GM18526 (cell line): ENCODE data around the gene DUSP16.

Experiments
- POLR2A ChIP-seq: IDR thresholded peaks from 3 replicates; pipeline ENCODE4 v1.6.1; 2011; ENCODE audit not compliant: insufficient read length; ENCODE audit errors: extremely low read depth

DUSP16 gene

DNA sequence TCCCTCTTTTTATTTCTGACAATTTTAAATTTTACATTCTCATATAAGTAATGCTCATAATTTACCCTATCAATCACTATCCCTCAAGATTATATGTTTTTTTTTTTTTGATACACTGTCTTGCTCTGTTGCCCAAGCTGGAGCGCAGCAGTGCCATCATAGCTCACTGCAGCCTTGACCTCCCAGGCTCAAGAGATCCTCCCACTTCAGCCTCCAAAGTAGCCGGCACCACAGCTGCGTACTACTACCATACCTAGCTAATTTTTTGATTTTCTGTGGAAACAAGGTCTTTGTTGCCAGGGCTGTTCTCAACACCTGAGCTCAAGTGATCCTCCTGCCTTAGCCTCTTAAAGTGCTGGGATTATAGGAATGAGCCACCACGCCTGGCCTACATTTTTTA lies 4.4 kb downstream of the DUSP16 start:
- TF ChIP-seq POLR2A, result no peak

DNA sequence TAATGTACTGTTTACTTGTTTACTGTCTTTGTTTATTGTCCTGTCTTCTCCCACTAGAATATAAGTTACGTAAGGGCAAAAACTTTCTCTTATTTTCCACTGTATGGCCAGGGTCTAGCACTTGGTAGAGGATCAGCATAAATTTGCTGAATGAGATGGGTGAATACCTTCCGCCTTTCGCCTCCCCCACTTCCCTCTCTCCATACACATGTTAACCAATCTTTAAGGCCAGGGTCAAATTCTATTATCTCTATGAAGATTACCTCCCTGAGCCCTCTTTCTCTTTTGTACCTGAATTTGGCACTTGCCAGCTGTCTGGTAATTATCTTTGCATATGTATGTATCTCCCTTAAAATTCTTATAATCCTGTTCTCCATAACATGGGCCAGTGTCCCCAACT lies 4.9 kb downstream of the DUSP16 start:
- TF ChIP-seq POLR2A, result no peak

DNA sequence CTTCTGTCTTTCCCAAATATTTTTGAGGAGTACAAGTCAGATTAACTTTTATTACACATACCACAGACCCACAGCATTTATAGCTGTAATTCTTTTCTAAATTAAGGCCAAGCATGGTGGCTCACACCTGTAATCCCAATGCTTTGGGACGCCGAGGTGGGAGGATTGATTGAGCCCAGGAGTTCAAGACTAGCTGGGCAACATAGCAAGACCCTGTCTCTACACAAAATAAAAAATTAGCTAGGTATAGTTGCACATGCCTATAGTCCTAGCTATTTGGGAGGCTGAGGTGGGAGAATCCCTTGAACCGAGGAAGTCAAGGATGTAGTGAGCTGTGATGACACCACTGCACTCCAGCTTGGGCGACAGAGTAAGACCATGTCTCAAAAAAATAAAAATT lies 7.0 kb downstream of the DUSP16 start:
- no peak for TF ChIP-seq POLR2A

DNA sequence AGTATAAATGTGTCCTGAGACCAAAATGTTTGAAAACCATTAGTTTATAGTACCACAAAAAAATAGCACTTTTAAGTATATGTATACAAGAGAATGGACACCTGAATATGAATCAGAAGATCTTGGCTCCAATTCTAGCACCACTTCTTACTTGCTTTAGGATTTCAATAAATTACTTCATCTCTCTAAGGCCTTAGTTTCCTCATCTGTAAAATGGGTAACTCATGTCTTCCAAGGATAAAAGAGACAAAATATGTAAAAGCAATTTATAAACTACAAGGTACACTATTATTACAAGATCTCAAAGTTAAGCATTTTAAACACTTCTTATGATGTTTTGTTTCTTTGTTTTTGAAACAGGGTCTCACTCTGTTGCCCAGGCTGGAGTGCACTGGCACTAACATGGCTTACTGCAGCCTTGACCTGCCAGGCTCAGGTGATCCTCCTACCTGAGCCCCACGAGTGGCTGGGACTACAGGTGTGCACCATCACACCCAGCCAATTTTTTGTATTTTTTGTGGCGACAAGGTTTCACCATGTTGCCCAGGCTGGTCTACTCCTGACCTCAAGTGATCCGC lies 9.4 kb downstream of the DUSP16 start:
- no peak for TF ChIP-seq POLR2A

DNA sequence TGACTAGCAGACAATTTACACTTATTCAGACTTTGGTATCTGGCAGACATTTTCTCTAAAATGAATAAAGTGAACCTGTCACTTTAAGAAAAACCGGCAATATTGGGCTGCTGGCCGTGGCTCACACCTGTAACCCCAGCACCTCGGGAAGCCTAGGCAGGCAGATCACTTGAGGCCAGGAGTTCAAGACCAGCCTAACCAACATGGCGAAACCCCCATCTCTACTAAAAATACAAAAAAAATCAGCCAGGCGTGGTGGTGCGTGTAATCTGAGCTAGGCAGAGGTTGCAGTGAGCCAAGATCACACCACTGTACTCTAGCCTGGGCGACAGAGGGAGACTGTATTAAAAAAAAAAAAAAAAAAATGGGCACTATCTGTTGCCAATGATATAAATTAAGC lies 11.5 kb downstream of the DUSP16 start:
- TF ChIP-seq POLR2A, result no peak

DNA sequence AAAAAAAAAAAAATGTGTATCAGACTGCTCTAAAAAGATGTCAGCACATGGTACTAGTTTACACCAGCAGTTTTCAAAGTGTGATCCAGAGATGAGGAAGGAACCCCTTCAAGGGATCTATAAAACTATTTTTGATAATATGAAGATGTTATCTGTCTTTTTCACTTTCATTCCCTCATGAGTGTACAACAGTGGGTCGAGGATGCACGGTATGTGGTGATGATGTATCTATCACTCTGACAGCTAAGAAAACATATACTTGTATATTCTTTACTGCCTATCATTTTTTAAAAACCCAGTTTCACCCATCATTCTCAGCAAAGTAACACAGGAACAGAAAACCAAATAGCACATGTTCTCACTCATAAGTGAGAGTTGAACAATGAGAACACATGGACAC lies 12.4 kb downstream of the DUSP16 start:
- no peak for TF ChIP-seq POLR2A

DNA sequence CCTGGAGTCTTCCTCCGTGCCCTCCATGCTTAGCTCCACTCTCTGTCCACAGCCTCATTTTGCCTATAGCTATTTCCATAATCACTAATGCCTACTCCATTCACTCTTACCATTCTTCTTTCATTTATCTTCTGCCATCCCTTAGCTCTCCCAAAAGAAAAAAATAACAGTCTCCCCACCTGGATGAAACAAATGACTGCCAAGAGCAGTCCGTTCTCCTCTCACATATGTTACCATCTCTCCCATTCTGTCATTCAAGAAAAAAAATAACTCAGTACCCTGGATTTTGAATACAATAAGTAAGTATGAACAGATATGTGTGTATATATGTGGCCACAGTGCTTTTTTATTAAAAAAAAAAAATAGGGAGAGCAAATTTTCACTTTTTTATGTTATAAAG lies 13.2 kb downstream of the DUSP16 start:
- TF ChIP-seq POLR2A, result no peak

DNA sequence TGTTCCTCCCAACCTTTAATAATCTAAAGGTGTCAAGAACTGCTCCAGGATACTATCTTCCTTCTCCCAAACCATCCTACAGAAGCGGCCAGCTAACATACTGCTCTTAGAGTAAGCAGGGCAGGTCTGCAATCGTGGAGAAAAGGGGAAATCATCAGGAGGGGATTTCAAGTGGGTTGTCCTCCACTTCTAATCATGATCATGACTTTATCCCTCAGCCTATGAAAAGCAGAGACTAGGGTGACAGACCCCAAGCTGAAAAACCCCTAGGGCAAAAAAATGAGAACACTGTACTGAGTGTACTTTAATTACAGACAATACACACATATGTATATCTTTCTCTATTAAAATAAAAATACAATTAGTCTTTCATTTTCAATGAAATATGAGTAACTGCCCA lies 13.9 kb downstream of the DUSP16 start:
- no peak for TF ChIP-seq POLR2A

DNA sequence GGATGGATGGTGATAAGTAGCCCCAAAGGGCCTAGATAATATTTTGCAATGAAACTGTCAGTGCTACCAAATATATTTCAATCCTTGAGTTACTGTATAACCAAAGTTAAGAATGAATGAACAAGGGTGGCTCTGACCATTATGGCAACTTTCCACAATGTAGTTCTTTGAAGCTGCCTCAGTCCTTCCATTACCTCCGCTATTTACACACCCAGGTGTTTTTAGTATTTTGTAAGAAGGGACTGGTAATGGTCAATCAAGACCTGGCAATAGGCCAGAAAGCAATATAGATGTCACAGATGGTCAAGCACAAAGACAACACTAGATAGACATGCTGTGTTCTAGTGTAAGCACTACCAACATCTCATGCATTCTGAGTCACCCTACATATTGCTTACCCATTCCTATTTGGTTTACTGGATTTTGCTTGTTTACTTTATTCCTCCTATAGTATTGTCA lies 16.3 kb downstream of the DUSP16 start:
- TF ChIP-seq POLR2A, result no peak

DNA sequence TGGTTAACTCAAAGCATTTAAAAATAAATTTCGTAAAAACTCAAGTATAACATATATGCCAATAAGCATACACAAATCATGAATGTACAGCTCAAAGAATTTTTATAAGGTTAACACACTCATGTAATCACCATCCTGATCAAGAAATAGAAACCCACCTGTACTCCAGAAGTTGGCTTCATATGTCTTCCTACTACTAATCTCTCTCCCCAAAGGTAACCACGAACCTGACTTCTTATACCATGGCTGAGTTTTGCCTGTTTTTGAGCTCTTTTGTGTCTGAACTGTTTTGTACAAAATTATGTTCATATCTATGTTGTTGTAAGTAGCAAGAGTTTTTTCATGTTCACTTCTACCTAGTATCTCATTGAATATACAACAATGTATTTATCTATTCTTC lies 18.7 kb downstream of the DUSP16 start:
- TF ChIP-seq POLR2A, result no peak

DNA sequence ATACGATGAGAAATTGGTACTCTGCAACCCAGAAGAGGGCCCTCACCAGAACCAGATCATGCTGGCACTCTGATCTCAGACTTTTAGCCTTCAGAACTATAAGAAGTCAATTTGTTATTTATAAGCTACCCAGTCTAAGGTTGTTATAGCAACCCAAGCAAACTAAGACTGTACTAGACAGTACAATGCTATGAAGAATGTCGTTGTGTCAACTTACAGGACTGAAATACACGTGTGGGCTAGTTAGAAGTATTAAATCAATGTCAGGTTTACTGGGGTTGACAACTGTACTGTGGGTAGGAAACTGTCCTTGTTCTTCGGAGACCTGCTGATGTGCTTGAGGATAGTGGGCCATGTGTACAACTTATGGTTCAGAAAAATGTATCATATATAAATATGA lies 19.7 kb downstream of the DUSP16 start:
- no peak for TF ChIP-seq POLR2A

DNA sequence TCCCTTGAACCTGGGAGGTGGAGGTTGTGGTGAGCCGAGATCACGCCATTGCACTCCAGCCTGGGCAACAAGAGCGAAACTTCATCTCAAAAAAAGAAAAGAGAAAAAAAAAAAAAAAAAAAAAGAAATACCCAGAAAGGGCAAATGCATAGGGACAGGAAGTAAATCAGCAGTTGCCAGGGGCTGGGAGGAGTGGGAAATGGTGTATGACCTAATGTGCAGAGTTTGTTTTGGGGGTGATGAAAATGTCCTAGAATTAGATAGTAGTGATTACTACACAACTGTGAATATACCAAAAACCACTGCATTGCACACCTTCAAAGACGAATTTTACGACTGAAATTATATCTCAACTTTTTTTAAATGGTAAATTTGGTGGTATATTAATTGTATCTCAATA lies 20.4 kb downstream of the DUSP16 start:
- TF ChIP-seq POLR2A, result no peak

DNA sequence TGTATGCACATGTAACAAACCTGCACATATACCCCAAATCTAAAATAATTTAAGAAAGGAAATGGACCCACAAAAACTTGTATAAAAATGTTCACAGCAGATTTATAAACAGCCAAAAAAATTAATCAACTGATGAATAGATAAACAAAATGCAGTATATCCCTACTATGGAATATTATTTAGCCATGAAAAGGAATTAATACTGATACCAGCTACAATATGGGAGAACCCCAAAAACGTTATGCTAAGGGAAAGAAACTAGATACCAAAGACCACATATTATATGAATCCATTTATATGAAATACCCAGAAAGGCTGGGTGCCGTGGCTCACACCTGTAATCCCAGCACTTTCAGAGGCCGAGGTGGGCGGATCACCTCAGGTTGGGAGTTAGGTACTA lies 20.9 kb downstream of the DUSP16 start:
- TF ChIP-seq POLR2A, result no peak

DNA sequence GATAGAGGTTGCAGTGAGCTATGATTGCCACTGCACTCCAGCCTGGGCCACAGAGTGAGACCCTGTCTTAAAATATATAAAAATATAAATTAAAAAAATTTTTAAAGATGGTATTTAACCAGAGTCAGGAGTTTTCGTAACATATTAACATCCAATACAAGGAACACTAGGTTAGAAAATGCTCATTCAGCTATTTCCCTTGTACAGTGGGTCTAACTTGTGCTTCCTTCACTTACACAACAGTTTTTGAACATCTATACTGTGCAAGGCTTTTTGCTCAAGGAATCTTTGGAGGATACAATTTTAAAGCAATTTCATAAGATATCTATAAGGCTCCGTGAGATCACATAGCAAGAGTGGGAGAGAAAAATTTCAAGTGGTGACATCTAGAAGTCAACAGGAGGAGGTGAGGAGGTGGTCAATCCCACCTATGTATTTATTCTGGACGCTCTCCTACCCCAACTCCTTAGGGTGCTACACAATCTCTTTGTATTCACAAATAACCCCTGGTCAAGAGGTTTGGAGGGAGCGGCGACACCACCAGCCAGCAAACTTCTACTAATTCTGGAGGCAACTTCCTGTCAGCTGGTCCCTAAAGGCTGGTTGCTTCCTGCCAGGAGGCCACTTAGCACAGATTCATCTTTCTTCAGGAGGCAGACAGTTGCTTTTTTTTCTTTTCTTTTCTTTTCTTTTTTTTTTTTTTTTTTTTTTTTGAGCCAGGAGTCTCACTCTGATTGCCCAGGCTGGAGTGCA lies 22.2 kb downstream of the DUSP16 start:
- no peak for TF ChIP-seq POLR2A

DNA sequence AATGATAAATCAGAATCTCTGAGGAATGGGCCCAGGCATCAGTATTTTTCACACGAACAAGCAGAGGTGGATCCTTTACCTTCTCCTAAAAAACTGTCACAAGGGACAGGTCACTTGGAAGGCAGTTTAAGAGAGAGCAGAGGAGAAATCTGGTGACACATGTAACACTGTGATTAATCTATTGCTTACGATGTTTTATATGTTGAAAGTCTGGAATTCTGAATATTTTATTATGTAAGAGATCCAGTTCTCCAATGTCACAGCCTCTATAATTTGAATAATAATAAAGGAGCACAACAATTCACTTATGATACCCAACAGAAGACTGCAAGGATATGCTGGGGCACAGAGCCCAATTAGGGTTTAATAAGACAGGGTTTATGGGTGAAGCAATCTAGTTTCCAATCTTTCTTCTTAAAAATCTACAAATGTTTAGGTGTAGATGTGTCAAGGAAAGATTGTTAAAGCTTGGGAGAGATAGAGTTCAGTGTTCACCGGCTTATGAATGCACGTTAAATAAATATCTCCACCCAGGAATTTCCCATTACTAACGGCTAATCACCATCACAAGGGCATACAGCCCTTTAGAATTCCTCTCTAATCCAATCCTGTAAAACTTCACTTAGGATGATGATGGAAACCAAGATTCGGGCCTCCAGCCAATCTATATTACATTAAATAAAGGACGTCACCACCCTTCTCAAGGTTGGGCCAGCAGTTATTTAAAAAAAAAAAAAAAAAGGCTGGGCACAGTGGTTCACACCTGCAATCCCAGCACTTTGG lies 23.4 kb downstream of the DUSP16 start:
- TF ChIP-seq POLR2A, result no peak

DNA sequence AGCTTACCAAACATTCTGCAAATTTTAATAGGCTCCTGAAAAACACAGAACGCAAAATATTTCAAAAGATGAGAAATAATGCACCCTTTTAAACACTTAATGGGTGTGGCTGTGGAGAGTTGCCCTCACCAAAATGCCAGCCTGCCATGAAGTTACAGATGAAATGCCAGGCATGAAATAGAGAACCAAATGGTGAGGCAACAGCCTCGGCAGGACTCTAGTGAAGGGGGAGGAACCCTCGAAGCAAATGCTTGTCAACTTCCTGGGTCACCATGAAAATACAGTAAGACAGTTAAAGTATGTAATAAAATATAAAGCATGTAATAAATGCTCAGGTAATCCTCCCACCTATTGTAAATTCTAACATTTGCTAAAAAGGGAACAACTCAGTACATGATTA lies 24.1 kb downstream of the DUSP16 start:
- TF ChIP-seq POLR2A, result no peak

DNA sequence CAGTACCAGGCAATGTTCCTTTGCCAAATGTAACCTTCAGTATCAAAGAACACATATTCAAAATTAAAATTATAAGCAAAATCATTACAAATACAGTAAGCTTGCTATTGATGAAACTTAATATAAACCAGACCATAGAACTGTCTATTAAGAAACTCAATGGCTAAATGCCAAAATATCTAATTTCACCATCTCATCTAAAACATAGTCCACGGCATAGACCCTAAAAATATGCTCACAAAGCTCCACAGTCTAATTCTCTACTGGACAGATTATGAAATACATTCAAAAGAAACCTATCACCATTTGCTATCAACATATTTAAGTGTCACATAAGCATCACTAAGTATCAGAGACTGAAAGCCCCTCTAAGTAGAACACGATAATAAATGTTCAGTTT lies 25.2 kb downstream of the DUSP16 start:
- TF ChIP-seq POLR2A, result no peak

DNA sequence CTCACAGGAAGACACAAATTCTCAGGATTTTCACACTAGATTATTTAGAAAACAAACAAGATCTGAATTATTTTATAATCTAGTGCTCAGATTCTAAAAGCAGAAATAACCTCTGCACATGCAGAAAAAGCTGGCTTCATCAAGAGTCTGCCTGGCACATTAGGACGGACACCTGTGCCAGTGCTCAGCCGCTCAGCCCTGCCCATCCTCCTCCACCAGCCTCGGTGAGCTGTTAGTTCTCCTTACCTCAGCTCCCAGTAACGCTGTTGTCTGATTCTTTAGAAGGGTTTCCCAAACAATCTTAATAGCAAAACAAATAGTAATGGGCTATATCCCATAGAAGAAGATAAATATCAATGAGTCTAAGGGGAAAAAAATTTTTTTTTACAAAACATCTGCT lies 27.7 kb downstream of the DUSP16 start:
- TF ChIP-seq POLR2A, result no peak
